ENCODE results near the gene DNAAF2. TPM values are rescaled to one million over a fixed set of nuclear protein-coding genes. Genes with fewer than 3 reads are reported as not detected.
"Not testable (repeated sequence)": the region's sequence is repeated elsewhere in the genome, so short reads cannot be mapped to it uniquely, and the experiment has no call there.

Gene DNAAF2
- polyA plus RNA-seq, 12 donors: 7.0 to 11.1 (median 8.0) TPM; not detected in 1

DNA sequence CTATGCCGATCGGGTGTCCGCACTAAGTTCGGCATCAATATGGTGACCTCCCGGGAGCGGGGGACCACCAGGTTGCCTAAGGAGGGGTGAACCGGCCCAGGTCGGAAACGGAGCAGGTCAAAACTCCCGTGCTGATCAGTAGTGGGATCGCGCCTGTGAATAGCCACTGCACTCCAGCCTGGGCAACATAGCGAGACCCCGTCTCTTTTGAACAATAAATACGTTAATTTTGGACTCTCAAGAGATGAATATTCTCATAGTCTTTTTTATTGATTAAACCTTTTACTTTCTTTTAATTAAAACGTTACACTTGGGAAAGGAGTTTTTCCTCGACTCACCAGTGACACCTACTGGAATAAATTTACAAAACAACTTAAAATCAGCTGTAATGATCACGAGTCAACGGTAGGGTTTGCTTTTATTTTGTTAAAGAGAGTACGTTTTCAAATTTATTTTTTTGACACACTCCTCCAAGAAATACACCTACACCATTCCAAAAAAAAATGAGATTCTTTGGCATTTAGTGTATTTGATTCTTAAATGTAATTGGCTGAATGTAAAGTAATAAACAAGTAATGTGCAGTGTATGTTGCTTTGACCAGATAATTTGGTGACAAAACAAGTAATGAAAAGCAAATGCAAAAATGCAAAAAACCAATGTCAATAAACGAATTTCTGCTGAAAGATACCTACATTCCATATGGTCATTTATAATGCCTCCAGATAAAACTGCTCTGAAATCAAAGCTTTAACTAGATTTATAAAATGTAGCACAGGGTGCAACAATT is 48.2 kb downstream of the DNAAF2 start:
- DNase-seq: peak; percentile 74

GRCh38 chr14:49585803-49586672 is 49.0 kb downstream of the DNAAF2 start, which contains the start of gene RPS29:
RPS29 (minus strand) TSS chr14:49586380; CDS start chr14:49586346, 34 bp downstream.
- peak; percentile 100 for DNase-seq

- DNase-seq: not testable (repeated sequence)
These were observed 49.9 kb downstream of the DNAAF2 start for GRCh38 chr14:49584981-49585640.

DNA sequence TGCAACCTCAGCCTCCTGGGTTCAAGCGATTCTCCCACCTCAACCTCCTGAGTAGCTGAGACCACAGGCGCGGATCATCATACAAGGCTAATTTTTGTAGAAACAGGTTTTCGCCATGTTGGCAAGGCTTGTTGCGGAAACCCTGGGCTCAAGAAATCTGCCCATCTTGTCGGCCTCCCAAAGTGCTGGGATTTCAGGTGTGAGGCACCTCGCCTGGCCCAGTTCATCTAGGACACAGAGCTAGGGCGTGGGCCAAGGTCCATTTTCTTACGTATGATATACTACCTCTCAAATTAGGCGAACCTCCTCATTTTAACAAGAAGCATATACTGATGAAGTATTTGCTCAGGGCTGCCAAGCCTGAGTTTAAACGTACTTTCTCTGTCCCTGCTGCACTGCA is 51.0 kb downstream of the DNAAF2 start:
- no peak for DNase-seq

- no peak for DNase-seq
These were observed 51.4 kb downstream of the DNAAF2 start for GRCh38 chr14:49583629-49584028.

- no peak for DNase-seq
These were observed 52.7 kb downstream of the DNAAF2 start for GRCh38 chr14:49582113-49582977.

- no peak for DNase-seq
These were observed 53.6 kb downstream of the DNAAF2 start for GRCh38 chr14:49581209-49582112.

DNA sequence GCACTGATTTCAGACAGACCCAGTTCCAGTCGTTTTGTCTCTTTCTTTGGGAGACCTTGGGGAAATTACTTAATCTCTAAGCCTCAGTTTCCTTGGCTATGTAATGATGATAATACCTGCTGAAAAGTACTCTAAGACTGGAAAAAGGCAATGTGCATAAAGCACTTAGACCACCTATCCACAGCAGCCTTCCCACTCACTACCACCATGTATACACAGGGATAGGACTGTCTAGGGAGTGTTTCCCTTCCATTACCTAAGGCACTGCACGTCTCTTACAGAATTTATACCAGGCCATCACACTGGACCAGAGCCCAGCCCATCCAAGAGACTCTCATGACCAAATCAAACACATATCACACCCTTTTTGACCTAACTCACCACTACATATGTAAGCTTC is 55.2 kb downstream of the DNAAF2 start:
- DNase-seq: no peak

DNA sequence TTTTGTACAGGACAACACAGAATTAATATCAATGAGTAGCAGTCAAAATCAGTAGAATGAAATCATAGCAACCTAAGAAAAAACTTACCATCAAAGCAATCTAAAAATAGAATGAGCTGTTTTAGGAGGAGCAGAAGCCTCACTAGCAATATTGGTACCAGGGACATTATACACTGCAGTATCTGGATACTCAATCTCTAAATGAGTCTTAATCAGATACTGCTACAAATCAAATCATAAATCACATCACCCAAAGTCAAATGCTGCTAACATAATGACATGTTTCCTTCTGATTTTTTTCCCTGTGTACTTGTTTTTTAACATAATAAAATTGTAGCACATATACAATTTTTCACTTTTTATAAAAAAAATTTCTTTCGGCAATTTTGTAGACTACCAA is 56.9 kb downstream of the DNAAF2 start:
- DNase-seq: no peak

Other genes starting within 250 kb of the DNAAF2 start
- 1,000 to 10,000 TPM in 10 of 12 donors, 100 to 1,000 TPM in 1, not detected in 1; 665 to 2,428 (median 1,937) TPM for gene RPS29, start 48.9 kb downstream of the DNAAF2 start, polyA plus RNA-seq (ENCODE audit: insufficient read length in 12 of 12)
- 10 to 100 TPM in 4 of 12 donors, 1 to 10 TPM in 7, not detected in 1; 5.2 to 14.9 (median 8.9) TPM for gene LRR1, start 36.3 kb downstream of the DNAAF2 start, polyA plus RNA-seq (ENCODE audit: insufficient read length in 12 of 12)
- 100 to 1,000 TPM in 11 of 12 donors, not detected in 1; 144 to 313 (median 177) TPM for gene RPL36AL, start 14.6 kb downstream of the DNAAF2 start, polyA plus RNA-seq (ENCODE audit: insufficient read length in 12 of 12)
- gene MGAT2, start 14.4 kb downstream of the DNAAF2 start, polyA plus RNA-seq (ENCODE audit: insufficient read length in 12 of 12): 10 to 100 TPM in 9 of 12 donors, 1 to 10 TPM in 2, not detected in 1; 6.8 to 25.9 (median 12.1) TPM
- gene POLE2, start 53.0 kb upstream of the DNAAF2 start, polyA plus RNA-seq (ENCODE audit: insufficient read length in 12 of 12): 10 to 100 TPM in 3 of 12 donors, 1 to 10 TPM in 8, not detected in 1; 5.2 to 20.4 (median 8.4) TPM
- 10 to 100 TPM in 1 of 12 donors, 1 to 10 TPM in 10, not detected in 1; 4.8 to 17.3 (median 5.8) TPM for gene KLHDC1, start 57.9 kb upstream of the DNAAF2 start, polyA plus RNA-seq (ENCODE audit: insufficient read length in 12 of 12)
- gene KLHDC2, start 132.9 kb upstream of the DNAAF2 start, polyA plus RNA-seq (ENCODE audit: insufficient read length in 12 of 12): 10 to 100 TPM in 11 of 12 donors, not detected in 1; 60.7 to 87.8 (median 74.5) TPM
- 10 to 100 TPM in 11 of 12 donors, not detected in 1; 38.6 to 88.2 (median 52.4) TPM for gene NEMF, start 217.5 kb upstream of the DNAAF2 start, polyA plus RNA-seq (ENCODE audit: insufficient read length in 12 of 12)

All from muscle of arm (tissue), 12 donors.